PC-3 (cell line): Measurements from ENCODE around the gene ISOC1. TPM values are rescaled to one million over a fixed set of nuclear protein-coding genes. Genes with fewer than 3 reads are reported as not detected.

Experiments used
- ATAC-seq: fragments of 200-7000 bp; cut with Tn5 transposase; 2 replicates; pipeline ENCODE4 v1.9.1; 2020; ENCODE audit warnings: mild to moderate bottlenecking, moderate library complexity
- BruUV-seq: library from RNA; stranded (reverse); fragments of 400-500 nt; replicated peaks from 2 replicates; lab custom pipeline; 2021; lab: Mats Ljungman, UMichigan
- CTCF ChIA-PET: fragments of 300-600 bp; sonication (Branson Sonifier 250); formaldehyde crosslinking; loops from one replicate; lab custom pipeline; 2022; ENCODE audit warnings: antibody characterized with exemption; lab: Charles Lee
- POLR2A ChIA-PET: fragments of 300-600 bp; sonication (Branson Sonifier 250); formaldehyde crosslinking; loops from one replicate; lab custom pipeline; 2022; ENCODE audit warnings: antibody characterized with exemption; ENCODE audit not compliant: unreplicated experiment; lab: Charles Lee
- DNase-seq: peaks from one replicate; pipeline ENCODE4 v3.0.0-alpha.2; 2015
- H2AFZ ChIP-seq: fragments of 300-600 bp; sonication (generic); 2 replicates; pipeline ENCODE4 v1.6.0; 2016; ENCODE audit warnings: antibody characterized with exemption, low read length
- H3F3A ChIP-seq: fragments of 300-600 bp; sonication (generic); one replicate; pipeline ENCODE4 v1.6.0; 2017; ENCODE audit warnings: antibody characterized with exemption, low read length, control low read depth, mild to moderate bottlenecking; ENCODE audit not compliant: unreplicated experiment
- H3K27ac ChIP-seq: fragments of 300-600 bp; sonication (generic); 2 replicates; pipeline ENCODE4 v1.5.1; 2016; ENCODE audit warnings: mild to moderate bottlenecking, low read length
- H3K27me3 ChIP-seq: fragments of 300-600 bp; sonication (generic); 2 replicates; pipeline ENCODE4 v1.6.1; 2016; ENCODE audit warnings: low read length, mixed read lengths
- H3K36me3 ChIP-seq: fragments of 300-600 bp; sonication (generic); 2 replicates; pipeline ENCODE4 v1.6.1; 2016; ENCODE audit warnings: low read depth, mixed run types, low read length, mixed read lengths
- H3K4me1 ChIP-seq: fragments of 300-600 bp; sonication (generic); 2 replicates; pipeline ENCODE4 v1.5.1; 2016; ENCODE audit warnings: low read length; ENCODE audit not compliant: insufficient read depth
- H3K4me2 ChIP-seq: fragments of 300-600 bp; sonication (generic); 2 replicates; pipeline ENCODE4 v1.6.0; 2016; ENCODE audit warnings: low read length
- H3K4me3 ChIP-seq: fragments of 300-600 bp; sonication (generic); 2 replicates; pipeline ENCODE4 v1.5.1; 2016; ENCODE audit warnings: mild to moderate bottlenecking, low read length, mixed read lengths
- H3K79me2 ChIP-seq: fragments of 300-600 bp; sonication (generic); 2 replicates; pipeline ENCODE4 v1.6.1; 2017; ENCODE audit warnings: low read length, mixed read lengths
- H3K9ac ChIP-seq: fragments of 300-600 bp; sonication (generic); 2 replicates; pipeline ENCODE4 v1.6.0; 2016; ENCODE audit warnings: mild to moderate bottlenecking, low read length
- H3K9me2 ChIP-seq: fragments of 300-600 bp; sonication (generic); replicated peaks from 2 replicates; pipeline ENCODE4 v1.6.1; 2016; ENCODE audit warnings: mixed run types, low read length, mixed read lengths
- H3K9me3 ChIP-seq: fragments of 300-600 bp; sonication (generic); 2 replicates; pipeline ENCODE4 v1.6.1; 2016; ENCODE audit warnings: low read length, mixed read lengths
- H4K20me1 ChIP-seq: fragments of 300-600 bp; sonication (generic); 2 replicates; pipeline ENCODE4 v1.6.1; 2016; ENCODE audit warnings: low read length, mixed read lengths
- CTCF ChIP-seq: fragments of 300-600 bp; sonication (generic); conservative IDR thresholded peaks from 2 replicates; pipeline ENCODE4 v1.5.1; 2017; ENCODE audit warnings: antibody characterized with exemption, low read depth, mild to moderate bottlenecking, low read length
- EZH2 ChIP-seq: fragments of 300-600 bp; sonication (generic); IDR thresholded peaks from one replicate; pipeline ENCODE4 v1.6.1; 2017; ENCODE audit warnings: antibody characterized with exemption, mild to moderate bottlenecking, low read length; ENCODE audit not compliant: unreplicated experiment
- EZH2phosphoT487 ChIP-seq: fragments of 300-600 bp; sonication (generic); IDR thresholded peaks from 2 replicates; pipeline ENCODE4 v1.6.1; 2018; ENCODE audit warnings: mild to moderate bottlenecking, antibody characterized with exemption, low read length, borderline replicate concordance
- intact Hi-C: fragments of 100-400 bp; cut with micrococcal nuclease; formaldehyde crosslinking; loops from 2 replicates; pipeline ENCODE4 v1.9.0; 2023
- total RNA-seq: library from RNA; depleted of rRNA; stranded (reverse); fragments of >200 nt; gene quantifications from 2 replicates; pipeline ENCODE4 v1.2.3, GENCODE V29; 2014

The ISOC1 gene
- total RNA-seq, 1 experiment from 2014 or later, result 27.3 TPM

- 0 out of 2 replicates have a peak, but pooled peaks cover 7% of the 10 kb centered on the region for H3K27me3 ChIP-seq
- no peaks in the 10 kb centered on the region for H3K36me3 ChIP-seq
- ChIA-PET CTCF (no interaction called here), POLR2A (no interaction called here)
- no peak for TF ChIP-seq EZH2
- no peak overlapping the region for H3K4me2 ChIP-seq
- no peaks in the 10 kb centered on the region; the same call in 1 of the 2 replicates for H3K9me2 ChIP-seq
- ATAC-seq (no peak), DNase-seq (no peak)
- no peaks in the 10 kb centered on the region for H3K9me3 ChIP-seq
- no peak overlapping the region for H3K9ac ChIP-seq
- no peaks in the 10 kb centered on the region for H3F3A ChIP-seq
- peaks cover 7% of the 10 kb centered on the region; the same call in 1 of the 2 replicates for H3K4me1 ChIP-seq
- no peaks in the 10 kb centered on the region for H4K20me1 ChIP-seq
- H2AFZ ChIP-seq, result no peak overlapping the region
- no TSS peak for BruUV-seq
- no peak overlapping the region for H3K4me3 ChIP-seq
- no peak overlapping the region for H3K27ac ChIP-seq
- H3K79me2 ChIP-seq, result no peaks in the 10 kb centered on the region
- intact Hi-C loops, result no loop called here
Observed at GRCh38 chr5:129079496-129079895, 15.1 kb upstream of the ISOC1 start.

GRCh38 chr5:129080766-129081165, 13.8 kb upstream of the ISOC1 start:
- Histone ChIP-seq H3K4me2 (no peak overlapping the region), H3F3A (no peaks in the 10 kb centered on the region), H3K9me3 (no peaks in the 10 kb centered on the region), H3K27ac (no peak overlapping the region), H3K27me3 (peaks cover 17% of the 10 kb centered on the region; the same call in 1 of the 2 replicates), H3K4me1 (no peaks in the 10 kb centered on the region), H3K36me3 (no peaks in the 10 kb centered on the region), H3K4me3 (no peak overlapping the region), H3K79me2 (no peaks in the 10 kb centered on the region), H3K9me2 (no peaks in the 10 kb centered on the region), H3K9ac (no peak overlapping the region), H2AFZ (no peak overlapping the region), H4K20me1 (no peaks in the 10 kb centered on the region)
- ATAC-seq (no peak), DNase-seq (no peak)
- POLR2A ChIA-PET, result no interaction called here
- TF ChIP-seq CTCF (no peak), EZH2phosphoT487 (no peak), EZH2 (no peak)
- intact Hi-C loops, result no loop called here
- CTCF ChIA-PET, result no interaction called here
- BruUV-seq, result no TSS peak

GRCh38 chr5:129082225-129083136, 12.1 kb upstream of the ISOC1 start:
- TF ChIP-seq EZH2 (no peak), CTCF (no peak), EZH2phosphoT487 (no peak)
- BruUV-seq, result no TSS peak
- ATAC-seq (no peak), DNase-seq (no peak)
- H3K4me3 ChIP-seq, result no peak overlapping the region
- no peak overlapping the region for H3K27ac ChIP-seq
- ChIA-PET POLR2A (no interaction called here), CTCF (no interaction called here)
- no peaks in the 10 kb centered on the region for H4K20me1 ChIP-seq
- H3F3A ChIP-seq, result no peaks in the 10 kb centered on the region
- H2AFZ ChIP-seq, result no peak overlapping the region
- no peaks in the 10 kb centered on the region for H3K79me2 ChIP-seq
- peaks cover 31% of the 10 kb centered on the region for H3K27me3 ChIP-seq
- H3K9ac ChIP-seq, result no peak overlapping the region
- H3K4me2 ChIP-seq, result no peak overlapping the region
- H3K4me1 ChIP-seq, result no peaks in the 10 kb centered on the region
- no peaks in the 10 kb centered on the region for H3K9me2 ChIP-seq
- no peaks in the 10 kb centered on the region for H3K36me3 ChIP-seq
- H3K9me3 ChIP-seq, result no peaks in the 10 kb centered on the region
- intact Hi-C loops, result no loop called here
